Measurements from ENCODE around the gene UGT1A10.

UGT1A10 gene

GRCh38 chr2:233668605-233669260 is 32.5 kb downstream of the UGT1A10 start:
- TF ChIP-seq, protein P1, sequence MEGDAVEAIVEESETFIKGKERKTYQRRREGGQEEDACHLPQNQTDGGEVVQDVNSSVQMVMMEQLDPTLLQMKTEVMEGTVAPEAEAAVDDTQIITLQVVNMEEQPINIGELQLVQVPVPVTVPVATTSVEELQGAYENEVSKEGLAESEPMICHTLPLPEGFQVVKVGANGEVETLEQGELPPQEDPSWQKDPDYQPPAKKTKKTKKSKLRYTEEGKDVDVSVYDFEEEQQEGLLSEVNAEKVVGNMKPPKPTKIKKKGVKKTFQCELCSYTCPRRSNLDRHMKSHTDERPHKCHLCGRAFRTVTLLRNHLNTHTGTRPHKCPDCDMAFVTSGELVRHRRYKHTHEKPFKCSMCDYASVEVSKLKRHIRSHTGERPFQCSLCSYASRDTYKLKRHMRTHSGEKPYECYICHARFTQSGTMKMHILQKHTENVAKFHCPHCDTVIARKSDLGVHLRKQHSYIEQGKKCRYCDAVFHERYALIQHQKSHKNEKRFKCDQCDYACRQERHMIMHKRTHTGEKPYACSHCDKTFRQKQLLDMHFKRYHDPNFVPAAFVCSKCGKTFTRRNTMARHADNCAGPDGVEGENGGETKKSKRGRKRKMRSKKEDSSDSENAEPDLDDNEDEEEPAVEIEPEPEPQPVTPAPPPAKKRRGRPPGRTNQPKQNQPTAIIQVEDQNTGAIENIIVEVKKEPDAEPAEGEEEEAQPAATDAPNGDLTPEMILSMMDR (IDR thresholded peaks at IDR 0.05), result no peak

- TF ChIP-seq, protein P1 (IDR thresholded peaks at IDR 0.05), result no peak
These were observed 35.3 kb downstream of the UGT1A10 start, which contains the start of gene UGT1A9 for GRCh38 chr2:233671290-233672161. UGT1A9 (plus strand) TSS chr2:233671898; CDS start chr2:233671935, 37 bp downstream.

GRCh38 chr2:233672886-233673285 is 36.6 kb downstream of the UGT1A10 start:
- TF ChIP-seq, protein P1 (IDR thresholded peaks at IDR 0.05), result no peak

DNA sequence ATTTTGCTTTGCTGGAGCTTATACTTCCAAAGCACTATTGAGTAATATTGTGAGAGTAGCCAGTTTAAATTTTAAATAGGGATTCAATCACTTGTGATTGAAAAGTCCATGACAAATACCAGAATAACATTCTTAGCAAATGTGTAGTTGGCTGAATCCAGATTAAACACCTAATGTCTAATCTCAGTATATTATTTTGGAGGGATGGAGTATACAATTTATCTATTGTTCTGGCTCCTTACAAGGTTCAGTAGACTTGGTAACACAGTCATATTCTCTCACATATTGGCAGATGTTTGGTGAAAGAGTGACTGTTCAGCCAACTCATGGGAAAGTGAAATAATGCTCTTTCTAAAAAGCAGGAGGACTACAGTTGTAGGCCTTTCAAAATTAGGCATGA is 37.6 kb downstream of the UGT1A10 start:
- TF ChIP-seq, protein P1 (IDR thresholded peaks at IDR 0.05), result no peak

DNA sequence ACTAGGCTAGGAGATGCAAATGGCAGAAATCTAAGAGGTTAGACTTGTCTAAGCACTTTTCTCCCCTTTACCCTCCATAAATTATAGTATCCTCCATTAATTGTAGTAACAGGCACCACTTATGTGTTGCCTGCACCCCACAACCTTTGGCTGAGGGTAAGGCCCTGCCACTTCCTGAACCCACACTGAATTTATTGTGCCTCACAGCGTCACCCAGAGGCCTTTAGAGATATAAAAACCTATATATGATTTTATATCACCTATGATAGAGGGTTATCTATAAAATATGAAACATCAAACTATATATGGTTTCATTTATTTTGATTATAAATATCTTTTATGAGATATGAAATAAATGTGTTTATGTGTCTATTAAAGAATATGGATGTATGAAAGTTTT is 38.1 kb downstream of the UGT1A10 start:
- TF ChIP-seq, protein P1 (IDR thresholded peaks at IDR 0.05), result no peak

GRCh38 chr2:233674995-233675394 is 38.7 kb downstream of the UGT1A10 start:
- TF ChIP-seq, protein P1 (IDR thresholded peaks at IDR 0.05), result no peak

DNA sequence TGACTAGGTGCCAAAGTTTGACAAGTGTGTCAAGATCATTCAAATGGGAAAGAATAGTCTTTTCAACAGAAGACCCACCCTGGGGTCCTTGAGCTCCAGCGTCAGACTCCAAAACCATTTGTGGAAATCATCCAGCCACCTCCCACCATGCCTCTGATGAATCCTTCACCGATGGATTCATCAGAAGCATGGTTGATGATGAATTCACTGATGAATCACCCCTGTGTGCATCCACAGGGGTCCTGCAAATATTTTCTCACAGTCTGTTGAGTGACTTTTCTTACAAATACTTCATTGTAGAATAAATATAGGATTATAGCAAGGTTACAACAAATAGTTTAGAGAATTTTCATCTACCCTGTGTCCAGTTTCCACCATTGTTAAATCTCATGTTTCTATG is 39.8 kb downstream of the UGT1A10 start:
- TF ChIP-seq, protein P1 (IDR thresholded peaks at IDR 0.05), result no peak
